Stimulated activated CD4-positive, alpha-beta T cell treated with anti-CD3 and anti-CD28 coated beads, Interleukin-2, amount 100 ng/mL, for 48 hours (primary cell): Measurements from ENCODE around the gene SPCS1.
"Not testable (repeated sequence)": the region's sequence is repeated elsewhere in the genome, so short reads cannot be mapped to it uniquely, and the experiment has no call there.

Experiments
- DNase-seq, 2 donors: peaks; one replicate each; pipeline ENCODE4 v3.0.0-alpha.2; 2020

Gene SPCS1

GRCh38 chr3:52705688-52706686 lies at the start of gene SPCS1, which contains the start of gene GLT8D1:
Gene SPCS1, plus strand, starts transcription at chr3:52706106. Its CDS starts 141 bp downstream, at chr3:52706247.
Gene GLT8D1, minus strand, starts transcription at chr3:52705791. Its CDS starts 5,331 bp downstream, at chr3:52700460.
- DNase-seq, result peak; percentile 73 to 81

- no peak for DNase-seq
These were observed 45.9 kb upstream of the SPCS1 start for GRCh38 chr3:52660046-52660445.

- no peak for DNase-seq
These were observed 42.8 kb upstream of the SPCS1 start for GRCh38 chr3:52663098-52663497.

- peak; percentile 14 to 30 for DNase-seq
These were observed 35.0 kb upstream of the SPCS1 start for GRCh38 chr3:52670621-52671521.

GRCh38 chr3:52671676-52672075 lies 34.2 kb upstream of the SPCS1 start:
- DNase-seq, result no peak

- DNase-seq, result not testable (repeated sequence)
These were observed 29.7 kb upstream of the SPCS1 start for GRCh38 chr3:52676201-52676600.

- DNase-seq, result no peak
These were observed 27.4 kb upstream of the SPCS1 start for GRCh38 chr3:52678265-52679198.

GRCh38 chr3:52679199-52679538 lies 26.7 kb upstream of the SPCS1 start:
- DNase-seq, result no peak

GRCh38 chr3:52679811-52680210 lies 26.1 kb upstream of the SPCS1 start:
- no peak for DNase-seq

- DNase-seq, result no peak
These were observed 24.3 kb upstream of the SPCS1 start for GRCh38 chr3:52681596-52681995.

- peak in 1 of 2 donors; percentile 32 for DNase-seq
These were observed 23.9 kb upstream of the SPCS1 start for GRCh38 chr3:52682016-52682415.

GRCh38 chr3:52683611-52684010 lies 22.3 kb upstream of the SPCS1 start:
- DNase-seq, result no peak

GRCh38 chr3:52684184-52684583 lies 21.7 kb upstream of the SPCS1 start:
- no peak for DNase-seq

GRCh38 chr3:52685285-52685708 lies 20.6 kb upstream of the SPCS1 start:
- peak; percentile 76 for DNase-seq

GRCh38 chr3:52685709-52686691 lies 19.9 kb upstream of the SPCS1 start, which contains the start of the genes GNL3 and PBRM1:
Gene GNL3, plus strand, starts transcription at chr3:52686032. Its CDS starts 61 bp downstream, at chr3:52686093.
Gene PBRM1, minus strand, starts transcription at chr3:52685913.
- peak; percentile 87 to 89 for DNase-seq

- DNase-seq, result no peak
These were observed 17.6 kb upstream of the SPCS1 start for GRCh38 chr3:52688266-52688665.

- no peak for DNase-seq
These were observed 16.8 kb upstream of the SPCS1 start for GRCh38 chr3:52689151-52689550.

- no peak for DNase-seq
These were observed 15.3 kb upstream of the SPCS1 start for GRCh38 chr3:52690560-52690959.

- no peak for DNase-seq
These were observed 12.8 kb upstream of the SPCS1 start for GRCh38 chr3:52693071-52693470.

GRCh38 chr3:52694528-52695189 lies 11.2 kb upstream of the SPCS1 start:
- no peak for DNase-seq
